ENCODE data around the gene POC1A.

POC1A gene

DNA sequence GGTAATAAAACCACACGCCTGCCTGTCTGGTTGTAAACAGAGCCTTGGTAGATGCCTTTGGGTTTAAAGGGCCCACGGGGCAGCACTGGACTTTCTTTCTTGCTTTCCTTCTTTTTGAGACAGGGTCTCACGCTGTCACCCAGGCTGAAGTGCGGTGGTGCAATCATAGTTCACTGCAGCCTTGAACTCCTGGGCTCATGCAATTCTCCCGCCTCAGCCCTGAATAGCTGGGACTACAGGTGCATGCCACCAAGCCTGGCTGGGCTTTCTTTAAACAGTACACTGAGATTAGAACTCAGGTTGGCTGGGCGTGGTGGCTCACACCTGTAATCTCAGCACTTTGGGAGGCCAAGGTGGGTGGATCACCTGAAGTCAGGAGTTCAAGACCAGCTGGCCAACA lies 42.2 kb downstream of the POC1A start:
- no peak for DNase-seq

DNA sequence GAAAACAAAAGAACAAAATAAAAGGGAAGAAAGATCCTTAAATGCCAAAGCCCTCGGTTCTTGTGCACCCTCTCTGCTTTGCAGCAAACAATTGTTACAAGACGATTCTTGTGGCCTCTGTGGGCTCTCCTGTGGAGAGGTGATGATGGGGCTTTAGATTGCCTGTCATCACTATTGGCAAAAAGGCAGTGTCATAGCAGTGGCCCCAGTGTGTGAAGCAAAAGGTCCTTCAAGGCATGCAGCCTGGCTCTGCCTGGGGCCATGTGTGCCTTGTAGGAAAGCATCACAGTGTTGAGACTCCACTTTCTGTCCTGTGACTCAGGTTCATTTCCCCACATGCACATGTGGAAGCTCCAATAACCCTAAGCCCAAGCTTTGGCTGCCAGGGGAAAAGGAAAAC lies 43.7 kb downstream of the POC1A start:
- Mint-ChIP-seq H3K27ac (no peak overlapping the region), H3K4me1 (peaks cover 32% of the 10 kb centered on the region), H3K4me3 (no peak overlapping the region), H3K9me3 (no peaks in the 10 kb centered on the region), H3K36me3 (ENCODE audit: low read depth) (peaks cover 18% of the 10 kb centered on the region), H3K27me3 (ENCODE audit: low read depth, poor library complexity) (no peaks in the 10 kb centered on the region)
- TF ChIP-seq, protein P1, sequence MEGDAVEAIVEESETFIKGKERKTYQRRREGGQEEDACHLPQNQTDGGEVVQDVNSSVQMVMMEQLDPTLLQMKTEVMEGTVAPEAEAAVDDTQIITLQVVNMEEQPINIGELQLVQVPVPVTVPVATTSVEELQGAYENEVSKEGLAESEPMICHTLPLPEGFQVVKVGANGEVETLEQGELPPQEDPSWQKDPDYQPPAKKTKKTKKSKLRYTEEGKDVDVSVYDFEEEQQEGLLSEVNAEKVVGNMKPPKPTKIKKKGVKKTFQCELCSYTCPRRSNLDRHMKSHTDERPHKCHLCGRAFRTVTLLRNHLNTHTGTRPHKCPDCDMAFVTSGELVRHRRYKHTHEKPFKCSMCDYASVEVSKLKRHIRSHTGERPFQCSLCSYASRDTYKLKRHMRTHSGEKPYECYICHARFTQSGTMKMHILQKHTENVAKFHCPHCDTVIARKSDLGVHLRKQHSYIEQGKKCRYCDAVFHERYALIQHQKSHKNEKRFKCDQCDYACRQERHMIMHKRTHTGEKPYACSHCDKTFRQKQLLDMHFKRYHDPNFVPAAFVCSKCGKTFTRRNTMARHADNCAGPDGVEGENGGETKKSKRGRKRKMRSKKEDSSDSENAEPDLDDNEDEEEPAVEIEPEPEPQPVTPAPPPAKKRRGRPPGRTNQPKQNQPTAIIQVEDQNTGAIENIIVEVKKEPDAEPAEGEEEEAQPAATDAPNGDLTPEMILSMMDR (IDR thresholded peaks at IDR 0.05): no peak
- no peak for DNase-seq

More for the DNA sequence above, 42.2 kb downstream of the POC1A start:
- Mint-ChIP-seq H3K9me3 (no peaks in the 10 kb centered on the region), H3K4me1 (peaks cover 27% of the 10 kb centered on the region), H3K4me3 (no peak overlapping the region), H3K27ac (no peak overlapping the region), H3K36me3 (ENCODE audit: low read depth) (peaks cover 15% of the 10 kb centered on the region), H3K27me3 (ENCODE audit: low read depth, poor library complexity) (no peaks in the 10 kb centered on the region)
- TF ChIP-seq, protein P1 (IDR thresholded peaks at IDR 0.05): no peak

DNA sequence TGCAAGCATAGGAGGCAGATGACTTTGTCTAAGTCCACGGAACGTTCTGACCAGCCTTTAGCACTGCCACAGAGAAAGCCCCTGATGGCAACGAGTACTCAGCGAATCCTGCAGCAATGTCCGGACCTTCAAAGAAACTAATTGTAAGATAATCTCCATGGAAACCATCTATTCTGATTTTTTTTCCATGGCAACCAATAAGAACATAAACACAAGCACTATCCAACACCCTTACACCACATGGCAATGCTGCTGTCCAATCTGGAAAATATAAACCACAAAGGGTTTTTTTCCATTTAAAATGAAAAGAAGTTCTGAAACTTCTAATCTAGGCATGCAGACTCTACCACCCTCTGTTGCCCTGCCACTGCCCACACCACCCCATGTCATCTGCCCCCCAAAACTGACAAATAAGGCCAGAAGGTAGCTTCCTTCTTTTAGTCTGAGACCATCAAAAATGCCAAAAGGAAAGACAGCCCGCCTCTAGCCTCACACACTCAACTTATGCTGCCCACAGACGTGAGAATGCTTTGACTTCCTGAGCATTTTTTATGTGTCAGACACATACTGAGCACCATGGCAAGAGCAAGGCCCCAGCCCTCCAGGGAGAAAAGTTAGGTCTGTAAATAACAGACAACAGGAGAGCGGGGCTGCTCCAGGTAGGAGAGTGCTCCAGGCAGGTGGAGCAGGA lies 44.5 kb downstream of the POC1A start:
- peak overlapping the region; percentile 80 for H3K27ac Mint-ChIP-seq
- no peaks in the 10 kb centered on the region for H3K9me3 Mint-ChIP-seq

DNA sequence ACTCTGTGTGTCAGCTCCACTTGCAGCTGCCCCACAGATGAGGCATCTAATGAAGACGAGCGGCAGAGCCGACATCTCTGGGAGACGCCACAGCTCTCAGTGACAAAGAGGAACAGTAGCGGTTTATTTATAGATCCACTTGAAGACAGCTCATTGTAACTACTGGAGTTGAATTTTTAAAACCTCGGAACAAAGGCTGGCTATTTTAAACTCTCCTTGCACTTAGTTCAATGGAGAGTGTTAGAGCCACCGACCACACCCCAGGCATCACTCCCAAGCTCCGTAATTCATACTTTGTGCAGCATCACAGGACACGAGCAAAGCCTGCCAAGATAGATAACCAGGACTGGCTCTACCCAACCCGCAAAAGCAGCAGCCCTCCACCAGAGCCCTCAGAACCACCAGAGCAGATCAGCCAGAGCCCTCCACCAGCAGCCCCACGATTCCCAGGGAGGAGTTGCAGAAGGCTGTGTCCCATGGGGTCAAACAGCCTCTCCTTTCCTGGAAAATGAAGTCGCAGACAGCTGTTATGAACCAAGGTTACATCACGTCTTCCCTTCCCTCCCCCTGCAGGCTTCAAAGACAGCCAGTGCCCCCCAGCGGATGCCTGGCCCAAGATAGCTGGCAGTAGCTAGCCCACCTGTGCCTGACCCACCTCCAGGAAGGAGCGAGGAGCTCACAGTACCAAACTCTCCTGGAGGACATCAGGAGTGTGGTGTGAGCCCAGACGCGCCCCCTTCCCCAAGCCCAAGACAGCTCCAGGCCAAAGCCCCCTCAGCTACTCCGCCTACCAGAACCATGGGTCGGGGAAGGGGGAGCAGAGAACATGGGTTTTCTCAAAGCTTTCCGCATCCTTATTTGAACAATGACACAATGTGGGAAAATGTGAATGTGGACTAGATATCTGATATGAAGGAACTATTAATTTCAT lies 45.7 kb downstream of the POC1A start:
- TF ChIP-seq, protein P1 (IDR thresholded peaks at IDR 0.05): no peak
- Mint-ChIP-seq H3K27ac (peak overlapping the region; percentile 43), H3K9me3 (no peaks in the 10 kb centered on the region), H3K4me3 (no peak overlapping the region), H3K36me3 (ENCODE audit: low read depth) (peaks cover 27% of the 10 kb centered on the region), H3K4me1 (peaks cover 32% of the 10 kb centered on the region), H3K27me3 (ENCODE audit: low read depth, poor library complexity) (no peaks in the 10 kb centered on the region)
- no peak for DNase-seq

More for the DNA sequence above, 44.5 kb downstream of the POC1A start:
- H3K4me1 Mint-ChIP-seq: peaks cover 32% of the 10 kb centered on the region
- H3K36me3 Mint-ChIP-seq (ENCODE audit: low read depth): peaks cover 20% of the 10 kb centered on the region
- DNase-seq: no peak
- TF ChIP-seq, protein P1 (IDR thresholded peaks at IDR 0.05): no peak
- H3K27me3 Mint-ChIP-seq (ENCODE audit: low read depth, poor library complexity): no peaks in the 10 kb centered on the region
- no peak overlapping the region for H3K4me3 Mint-ChIP-seq

DNA sequence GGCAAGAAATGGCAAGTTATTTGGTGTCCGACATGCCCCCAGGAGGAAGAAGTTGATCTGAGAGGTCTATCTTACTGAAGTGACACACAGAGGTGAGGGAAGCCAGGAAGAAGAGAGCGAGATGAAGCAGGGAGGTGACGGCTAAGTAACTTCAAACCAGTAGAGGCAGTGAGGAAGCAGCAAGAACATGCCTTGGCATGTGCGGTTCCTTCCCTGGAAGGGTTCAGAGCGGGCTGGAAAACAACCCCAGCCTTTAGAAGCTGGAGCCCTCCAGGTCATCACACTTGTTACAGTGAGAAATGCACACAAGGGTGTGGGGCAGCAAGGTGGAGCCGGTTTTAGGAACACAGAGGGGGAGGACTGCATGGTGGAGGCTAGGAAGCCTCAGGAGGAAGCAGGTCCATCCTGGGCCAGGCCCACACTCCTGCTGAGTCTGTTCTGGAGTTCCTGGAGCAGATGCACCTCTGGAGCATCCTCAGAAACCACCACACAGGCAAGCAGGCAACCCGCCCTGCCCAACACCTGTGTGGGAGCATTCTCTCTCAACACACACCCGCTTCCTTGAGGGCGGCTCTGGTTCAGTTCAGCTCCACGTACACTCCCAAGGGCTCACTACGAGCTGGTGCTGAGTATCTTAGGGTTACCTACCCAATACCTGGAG lies 47.1 kb downstream of the POC1A start:
- TF ChIP-seq, protein P1 (IDR thresholded peaks at IDR 0.05): no peak
- H3K27ac Mint-ChIP-seq: peak overlapping the region; percentile 60

More for the DNA sequence above, 47.1 kb downstream of the POC1A start:
- DNase-seq: no peak
- H3K9me3 Mint-ChIP-seq: peaks cover 6% of the 10 kb centered on the region
- H3K4me1 Mint-ChIP-seq: peaks cover 32% of the 10 kb centered on the region
- H3K36me3 Mint-ChIP-seq (ENCODE audit: low read depth): peaks cover 37% of the 10 kb centered on the region
- H3K27me3 Mint-ChIP-seq (ENCODE audit: low read depth, poor library complexity): no peaks in the 10 kb centered on the region
- H3K4me3 Mint-ChIP-seq: no peak overlapping the region

Data from nephron progenitor cell (in vitro differentiated cells).